WTC11 (cell line): ENCODE data around the gene SYCP2L. TPM values are rescaled to one million over a fixed set of nuclear protein-coding genes. Genes with fewer than 3 reads are reported as not detected.

Source experiments
- ATAC-seq: fragments of 200-7000 bp; cut with Tn5 transposase; 2 replicates; pipeline ENCODE4 v1.10.0; 2021; ENCODE audit warnings: mild to moderate bottlenecking, moderate library complexity
- CTCF ChIA-PET: fragments of 300-600 bp; sonication (Branson Sonifier 250); formaldehyde crosslinking; loops from one replicate; lab custom pipeline; 2021; ENCODE audit warnings: antibody characterized with exemption; lab: Charles Lee
- POLR2A ChIA-PET: fragments of 350-600 bp; sonication (Branson Sonifier 250); formaldehyde crosslinking; loops from one replicate; lab custom pipeline; 2021; ENCODE audit warnings: antibody characterized with exemption; lab: Charles Lee
- DNase-seq: peaks from one replicate; pipeline ENCODE4 v3.0.0; 2021; ENCODE audit warnings: low spot score
- H3K27ac Mint-ChIP-seq: 2 replicates; pipeline ENCODE4 v1.8.0; 2021; ENCODE audit warnings: mixed read lengths
- H3K27me3 Mint-ChIP-seq: 2 replicates; pipeline ENCODE4 v1.8.0; 2021; ENCODE audit warnings: low read depth, mild to moderate bottlenecking, moderate library complexity, mixed read lengths
- H3K36me3 Mint-ChIP-seq: 2 replicates; pipeline ENCODE4 v1.8.0; 2021; ENCODE audit warnings: mixed read lengths
- H3K4me1 Mint-ChIP-seq: 2 replicates; pipeline ENCODE4 v1.8.0; 2022; ENCODE audit warnings: mixed read lengths
- H3K4me3 Mint-ChIP-seq: 2 replicates; pipeline ENCODE4 v1.8.0; 2021; ENCODE audit warnings: mild to moderate bottlenecking, moderate library complexity, mixed read lengths
- H3K9me3 Mint-ChIP-seq: 2 replicates; pipeline ENCODE4 v1.8.0; 2021; ENCODE audit warnings: mixed read lengths
- CBFB ChIP-seq: sonication (generic); formaldehyde crosslinking; IDR thresholded peaks from 2 replicates; pipeline ENCODE4 v1.8.1; 2022; ENCODE audit warnings: mild to moderate bottlenecking, low read depth, missing genetic modification reagents
- CREB1 ChIP-seq: sonication (generic); formaldehyde crosslinking; IDR thresholded peaks from 2 replicates; pipeline ENCODE4 v1.8.0; 2023; ENCODE audit warnings: mild to moderate bottlenecking, missing genetic modification reagents
- FOXJ3 ChIP-seq: sonication (generic); formaldehyde crosslinking; IDR thresholded peaks from 2 replicates; pipeline ENCODE4 v1.9.0; 2021; ENCODE audit warnings: missing genetic modification reagents, mild to moderate bottlenecking, borderline replicate concordance
- FOXK1 ChIP-seq: sonication (generic); formaldehyde crosslinking; IDR thresholded peaks from 2 replicates; pipeline ENCODE4 v1.8.0; 2022; ENCODE audit warnings: mild to moderate bottlenecking, moderate library complexity, missing genetic modification reagents
- GRHL2 ChIP-seq: fragments of 250-450 bp; sonication (Bioruptor Pico); IDR thresholded peaks from 2 replicates; pipeline ENCODE4 v1.8.0; 2022; ENCODE audit warnings: mild to moderate bottlenecking, moderate library complexity; ENCODE audit not compliant: insufficient replicate concordance, severe bottlenecking
- MYBL2 ChIP-seq: sonication (generic); formaldehyde crosslinking; IDR thresholded peaks from 2 replicates; pipeline ENCODE4 v1.8.1; 2023; ENCODE audit warnings: mild to moderate bottlenecking, moderate library complexity, missing genetic modification reagents
- NR2C2 ChIP-seq: sonication (generic); formaldehyde crosslinking; IDR thresholded peaks from 2 replicates; pipeline ENCODE4 v1.8.0; 2022; ENCODE audit warnings: mild to moderate bottlenecking, missing genetic modification reagents
- SMAD3 ChIP-seq: sonication (generic); formaldehyde crosslinking; IDR thresholded peaks from 2 replicates; pipeline ENCODE4 v1.8.0; 2022; ENCODE audit warnings: missing genetic modification reagents, mild to moderate bottlenecking, borderline replicate concordance
- ZNF317 ChIP-seq: sonication (generic); formaldehyde crosslinking; IDR thresholded peaks from 2 replicates; pipeline ENCODE4 v1.8.1; 2023; ENCODE audit warnings: low read depth, mild to moderate bottlenecking, moderate library complexity, missing genetic modification reagents, borderline replicate concordance
- ZNF423 ChIP-seq: fragments of 250-450 bp; sonication (Bioruptor Pico); IDR thresholded peaks from 2 replicates; pipeline ENCODE4 v2.1.2; 2022; ENCODE audit warnings: mild to moderate bottlenecking, moderate library complexity
- total RNA-seq: library from RNA; stranded (reverse); gene quantifications from 3 replicates; pipeline ENCODE4 v1.2.3, GENCODE V29; 2021
- TF ChIP-seq, protein P1 (sequence below): fragments of 250-450 bp; sonication (Bioruptor Pico); IDR thresholded peaks from 2 replicates; pipeline ENCODE4 v1.9.0; 2021; ENCODE audit warnings: mild to moderate bottlenecking
- TF ChIP-seq, protein P2 (sequence below): fragments of 200-600 bp; IDR thresholded peaks from 2 replicates; pipeline ENCODE4 v1.8.0; 2022; ENCODE audit warnings: antibody characterized with exemption
- TF ChIP-seq, protein P3 (sequence below): fragments of 250-450 bp; sonication (Bioruptor Pico); IDR thresholded peaks from 2 replicates; pipeline ENCODE4 v1.8.0; 2021; ENCODE audit warnings: mild to moderate bottlenecking
- TF ChIP-seq, protein P4 (sequence below): sonication (generic); formaldehyde crosslinking; IDR thresholded peaks from 2 replicates; pipeline ENCODE4 v1.8.1; 2023; ENCODE audit warnings: mild to moderate bottlenecking, moderate library complexity, missing genetic modification reagents
- TF ChIP-seq, protein P5 (sequence below): fragments of 250-450 bp; sonication (Bioruptor Pico); IDR thresholded peaks from 2 replicates; pipeline ENCODE4 v1.9.0; 2021; ENCODE audit warnings: mild to moderate bottlenecking, borderline replicate concordance

The SYCP2L gene
- total RNA-seq, 1 experiment from 2014 or later = 5.4 TPM

DNA sequence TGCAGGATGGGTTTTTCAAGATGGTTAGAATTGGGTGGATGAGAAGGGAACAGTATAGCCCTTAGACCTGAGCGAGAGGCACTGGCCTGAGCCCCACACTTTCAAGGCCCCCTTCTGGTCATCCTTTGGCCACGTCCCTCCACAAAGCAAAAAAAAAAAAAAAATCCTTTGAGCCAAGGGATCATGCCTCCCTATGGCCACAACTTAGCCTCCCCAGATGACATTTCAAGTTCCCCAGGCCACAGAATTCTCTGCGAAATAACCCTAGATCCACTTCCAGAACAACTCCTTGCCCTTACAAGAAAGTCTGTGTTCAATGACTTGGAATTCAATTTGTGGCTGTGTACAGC lies 126.8 kb downstream of the SYCP2L start:
- Mint-ChIP-seq H3K27ac (no peak overlapping the region), H3K36me3 (no peaks in the 10 kb centered on the region)

More for the DNA sequence above, 126.8 kb downstream of the SYCP2L start:
- peaks cover 22% of the 10 kb centered on the region for H3K4me1 Mint-ChIP-seq
- CTCF ChIA-PET = no interaction called here
- no peaks in the 10 kb centered on the region for H3K9me3 Mint-ChIP-seq
- no peak overlapping the region for H3K4me3 Mint-ChIP-seq
- H3K27me3 Mint-ChIP-seq = no peaks in the 10 kb centered on the region
- POLR2A ChIA-PET = no interaction called here
- DNase-seq = no peak
- ATAC-seq = peak; percentile 69
- TF ChIP-seq GRHL2 (CRISPR knock-in tag) (no peak), FOXK1 (CRISPR knock-in tag) (no peak), ZNF317 (no peak), CREB1 (CRISPR knock-in tag) (no peak), CBFB (CRISPR knock-in tag) (no peak), ZNF423 (CRISPR knock-in tag) (no peak), SMAD3 (CRISPR knock-in tag) (no peak), MYBL2 (CRISPR knock-in tag) (no peak), NR2C2 (no peak), FOXJ3 (CRISPR knock-in tag) (no peak)
- TF ChIP-seq, protein P1, sequence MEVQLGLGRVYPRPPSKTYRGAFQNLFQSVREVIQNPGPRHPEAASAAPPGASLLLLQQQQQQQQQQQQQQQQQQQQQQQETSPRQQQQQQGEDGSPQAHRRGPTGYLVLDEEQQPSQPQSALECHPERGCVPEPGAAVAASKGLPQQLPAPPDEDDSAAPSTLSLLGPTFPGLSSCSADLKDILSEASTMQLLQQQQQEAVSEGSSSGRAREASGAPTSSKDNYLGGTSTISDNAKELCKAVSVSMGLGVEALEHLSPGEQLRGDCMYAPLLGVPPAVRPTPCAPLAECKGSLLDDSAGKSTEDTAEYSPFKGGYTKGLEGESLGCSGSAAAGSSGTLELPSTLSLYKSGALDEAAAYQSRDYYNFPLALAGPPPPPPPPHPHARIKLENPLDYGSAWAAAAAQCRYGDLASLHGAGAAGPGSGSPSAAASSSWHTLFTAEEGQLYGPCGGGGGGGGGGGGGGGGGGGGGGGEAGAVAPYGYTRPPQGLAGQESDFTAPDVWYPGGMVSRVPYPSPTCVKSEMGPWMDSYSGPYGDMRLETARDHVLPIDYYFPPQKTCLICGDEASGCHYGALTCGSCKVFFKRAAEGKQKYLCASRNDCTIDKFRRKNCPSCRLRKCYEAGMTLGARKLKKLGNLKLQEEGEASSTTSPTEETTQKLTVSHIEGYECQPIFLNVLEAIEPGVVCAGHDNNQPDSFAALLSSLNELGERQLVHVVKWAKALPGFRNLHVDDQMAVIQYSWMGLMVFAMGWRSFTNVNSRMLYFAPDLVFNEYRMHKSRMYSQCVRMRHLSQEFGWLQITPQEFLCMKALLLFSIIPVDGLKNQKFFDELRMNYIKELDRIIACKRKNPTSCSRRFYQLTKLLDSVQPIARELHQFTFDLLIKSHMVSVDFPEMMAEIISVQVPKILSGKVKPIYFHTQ (CRISPR knock-in tag) = no peak
- TF ChIP-seq, protein P2, sequence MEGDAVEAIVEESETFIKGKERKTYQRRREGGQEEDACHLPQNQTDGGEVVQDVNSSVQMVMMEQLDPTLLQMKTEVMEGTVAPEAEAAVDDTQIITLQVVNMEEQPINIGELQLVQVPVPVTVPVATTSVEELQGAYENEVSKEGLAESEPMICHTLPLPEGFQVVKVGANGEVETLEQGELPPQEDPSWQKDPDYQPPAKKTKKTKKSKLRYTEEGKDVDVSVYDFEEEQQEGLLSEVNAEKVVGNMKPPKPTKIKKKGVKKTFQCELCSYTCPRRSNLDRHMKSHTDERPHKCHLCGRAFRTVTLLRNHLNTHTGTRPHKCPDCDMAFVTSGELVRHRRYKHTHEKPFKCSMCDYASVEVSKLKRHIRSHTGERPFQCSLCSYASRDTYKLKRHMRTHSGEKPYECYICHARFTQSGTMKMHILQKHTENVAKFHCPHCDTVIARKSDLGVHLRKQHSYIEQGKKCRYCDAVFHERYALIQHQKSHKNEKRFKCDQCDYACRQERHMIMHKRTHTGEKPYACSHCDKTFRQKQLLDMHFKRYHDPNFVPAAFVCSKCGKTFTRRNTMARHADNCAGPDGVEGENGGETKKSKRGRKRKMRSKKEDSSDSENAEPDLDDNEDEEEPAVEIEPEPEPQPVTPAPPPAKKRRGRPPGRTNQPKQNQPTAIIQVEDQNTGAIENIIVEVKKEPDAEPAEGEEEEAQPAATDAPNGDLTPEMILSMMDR = no peak
- TF ChIP-seq, protein P3, sequence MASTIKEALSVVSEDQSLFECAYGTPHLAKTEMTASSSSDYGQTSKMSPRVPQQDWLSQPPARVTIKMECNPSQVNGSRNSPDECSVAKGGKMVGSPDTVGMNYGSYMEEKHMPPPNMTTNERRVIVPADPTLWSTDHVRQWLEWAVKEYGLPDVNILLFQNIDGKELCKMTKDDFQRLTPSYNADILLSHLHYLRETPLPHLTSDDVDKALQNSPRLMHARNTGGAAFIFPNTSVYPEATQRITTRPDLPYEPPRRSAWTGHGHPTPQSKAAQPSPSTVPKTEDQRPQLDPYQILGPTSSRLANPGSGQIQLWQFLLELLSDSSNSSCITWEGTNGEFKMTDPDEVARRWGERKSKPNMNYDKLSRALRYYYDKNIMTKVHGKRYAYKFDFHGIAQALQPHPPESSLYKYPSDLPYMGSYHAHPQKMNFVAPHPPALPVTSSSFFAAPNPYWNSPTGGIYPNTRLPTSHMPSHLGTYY (CRISPR knock-in tag) = no peak
- TF ChIP-seq, protein P4, sequence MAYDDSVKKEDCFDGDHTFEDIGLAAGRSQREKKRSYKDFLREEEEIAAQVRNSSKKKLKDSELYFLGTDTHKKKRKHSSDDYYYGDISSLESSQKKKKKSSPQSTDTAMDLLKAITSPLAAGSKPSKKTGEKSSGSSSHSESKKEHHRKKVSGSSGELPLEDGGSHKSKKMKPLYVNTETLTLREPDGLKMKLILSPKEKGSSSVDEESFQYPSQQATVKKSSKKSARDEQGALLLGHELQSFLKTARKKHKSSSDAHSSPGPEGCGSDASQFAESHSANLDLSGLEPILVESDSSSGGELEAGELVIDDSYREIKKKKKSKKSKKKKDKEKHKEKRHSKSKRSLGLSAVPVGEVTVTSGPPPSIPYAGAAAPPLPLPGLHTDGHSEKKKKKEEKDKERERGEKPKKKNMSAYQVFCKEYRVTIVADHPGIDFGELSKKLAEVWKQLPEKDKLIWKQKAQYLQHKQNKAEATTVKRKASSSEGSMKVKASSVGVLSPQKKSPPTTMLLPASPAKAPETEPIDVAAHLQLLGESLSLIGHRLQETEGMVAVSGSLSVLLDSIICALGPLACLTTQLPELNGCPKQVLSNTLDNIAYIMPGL (CRISPR knock-in tag) = no peak
- TF ChIP-seq, protein P5, sequence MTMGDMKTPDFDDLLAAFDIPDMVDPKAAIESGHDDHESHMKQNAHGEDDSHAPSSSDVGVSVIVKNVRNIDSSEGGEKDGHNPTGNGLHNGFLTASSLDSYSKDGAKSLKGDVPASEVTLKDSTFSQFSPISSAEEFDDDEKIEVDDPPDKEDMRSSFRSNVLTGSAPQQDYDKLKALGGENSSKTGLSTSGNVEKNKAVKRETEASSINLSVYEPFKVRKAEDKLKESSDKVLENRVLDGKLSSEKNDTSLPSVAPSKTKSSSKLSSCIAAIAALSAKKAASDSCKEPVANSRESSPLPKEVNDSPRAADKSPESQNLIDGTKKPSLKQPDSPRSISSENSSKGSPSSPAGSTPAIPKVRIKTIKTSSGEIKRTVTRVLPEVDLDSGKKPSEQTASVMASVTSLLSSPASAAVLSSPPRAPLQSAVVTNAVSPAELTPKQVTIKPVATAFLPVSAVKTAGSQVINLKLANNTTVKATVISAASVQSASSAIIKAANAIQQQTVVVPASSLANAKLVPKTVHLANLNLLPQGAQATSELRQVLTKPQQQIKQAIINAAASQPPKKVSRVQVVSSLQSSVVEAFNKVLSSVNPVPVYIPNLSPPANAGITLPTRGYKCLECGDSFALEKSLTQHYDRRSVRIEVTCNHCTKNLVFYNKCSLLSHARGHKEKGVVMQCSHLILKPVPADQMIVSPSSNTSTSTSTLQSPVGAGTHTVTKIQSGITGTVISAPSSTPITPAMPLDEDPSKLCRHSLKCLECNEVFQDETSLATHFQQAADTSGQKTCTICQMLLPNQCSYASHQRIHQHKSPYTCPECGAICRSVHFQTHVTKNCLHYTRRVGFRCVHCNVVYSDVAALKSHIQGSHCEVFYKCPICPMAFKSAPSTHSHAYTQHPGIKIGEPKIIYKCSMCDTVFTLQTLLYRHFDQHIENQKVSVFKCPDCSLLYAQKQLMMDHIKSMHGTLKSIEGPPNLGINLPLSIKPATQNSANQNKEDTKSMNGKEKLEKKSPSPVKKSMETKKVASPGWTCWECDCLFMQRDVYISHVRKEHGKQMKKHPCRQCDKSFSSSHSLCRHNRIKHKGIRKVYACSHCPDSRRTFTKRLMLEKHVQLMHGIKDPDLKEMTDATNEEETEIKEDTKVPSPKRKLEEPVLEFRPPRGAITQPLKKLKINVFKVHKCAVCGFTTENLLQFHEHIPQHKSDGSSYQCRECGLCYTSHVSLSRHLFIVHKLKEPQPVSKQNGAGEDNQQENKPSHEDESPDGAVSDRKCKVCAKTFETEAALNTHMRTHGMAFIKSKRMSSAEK (CRISPR knock-in tag) = no peak
